Naive thymus-derived CD8-positive, alpha-beta T cell (primary cell): ENCODE data around the gene UFD1. TPM values are rescaled to one million over a fixed set of nuclear protein-coding genes. Genes with fewer than 3 reads are reported as not detected.

Experiments
- ATAC-seq, 2 donors: fragments of 150-1000 bp; cut with Tn5 transposase in 1 of 2; sonication (Bioruptor Pico), chemical (Tn5 transposase) in 1 of 2; 1 replicate in 1 of 2; 2 replicates in 1 of 2; pipeline ENCODE4 v1.10.0; 2021; ENCODE audit warnings: mild to moderate bottlenecking in 2 of 2, moderate library complexity in 2 of 2
- POLR2A ChIA-PET: fragments of 350-600 bp; sonication (Branson Sonifier 250); formaldehyde crosslinking; loops from one replicate; lab custom pipeline; 2021; ENCODE audit warnings: antibody characterized with exemption; lab: Charles Lee
- DNase-seq, 10 donors: peaks; one replicate each; pipeline versions ENCODE4 v3.0.0 to v3.0.0-alpha.2; 2020 to 2022
- H3K27ac Mint-ChIP-seq, 10 donors: one replicate each; pipeline ENCODE4 v1.8.0; 2020 to 2022; ENCODE audit warnings: mild to moderate bottlenecking in 10 of 10, mixed read lengths in 10 of 10, moderate library complexity in 4 of 10, inconsistent platforms in 1 of 10
- H3K27me3 Mint-ChIP-seq, 5 donors: one replicate each; pipeline ENCODE4 v1.8.0; 2021 to 2022; ENCODE audit warnings: mixed read lengths in 5 of 5
- H3K36me3 Mint-ChIP-seq, 3 donors: one replicate each; pipeline ENCODE4 v1.8.0; 2020 to 2022; ENCODE audit warnings: mixed read lengths in 3 of 3, mild to moderate bottlenecking in 2 of 3, inconsistent platforms in 1 of 3
- H3K4me1 Mint-ChIP-seq, 4 donors: one replicate each; pipeline ENCODE4 v1.8.0; 2021 to 2022; ENCODE audit warnings: mixed read lengths in 4 of 4
- H3K4me3 Mint-ChIP-seq, 10 donors: one replicate each; pipeline ENCODE4 v1.8.0; 2020 to 2022; ENCODE audit warnings: mild to moderate bottlenecking in 10 of 10, mixed read lengths in 10 of 10, moderate library complexity in 6 of 10, inconsistent platforms in 1 of 10
- H3K9me3 Mint-ChIP-seq, 9 donors: one replicate each; pipeline ENCODE4 v1.8.0; 2020 to 2022; ENCODE audit warnings: mixed read lengths in 9 of 9, mild to moderate bottlenecking in 3 of 9, inconsistent platforms in 1 of 9, moderate library complexity in 1 of 9
- polyA plus RNA-seq, 3 donors: library from polyadenylated mRNA; unstranded; fragments of 300-500 nt; fragmentation: Illumina TruSeq; gene quantifications; one replicate each; pipeline ENCODE4 v1.2.3, GENCODE V29; 2021
- total RNA-seq, 8 experiments: library from RNA in 2 of 8; stranded (reverse) in 2 of 8; gene quantifications; one replicate each; pipeline ENCODE4 v1.2.3 and lab custom pipeline; 2021 to 2026

UFD1 gene
- total and polyA plus RNA-seq, 5 experiments from 2014 or later: 50.2 to 80.9 (median 73.1) TPM

DNA sequence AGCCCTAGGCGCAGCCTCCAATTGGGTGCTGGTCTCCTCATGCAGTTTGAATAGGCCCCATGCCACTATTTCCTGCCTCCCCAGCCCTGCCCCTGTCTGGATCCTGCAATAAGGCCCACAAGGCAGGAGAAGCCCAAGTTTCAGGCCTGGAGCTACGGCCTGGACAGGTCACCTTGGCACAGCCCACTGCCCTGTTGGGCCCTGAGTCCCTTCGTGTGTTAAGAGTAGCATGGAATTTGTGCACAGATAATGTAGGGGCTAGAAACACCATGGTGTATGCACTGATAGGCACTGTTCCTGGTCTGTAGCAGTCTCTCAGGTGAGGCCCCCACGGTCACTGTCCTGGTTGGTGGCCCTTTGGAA is 20.9 kb upstream of the UFD1 start:
- Mint-ChIP-seq H3K4me3 (no peak overlapping the region), H3K9me3 (no peaks in the 10 kb centered on the region), H3K36me3 (no peaks in the 10 kb centered on the region), H3K4me1 (peaks cover 7 to 13% (median 9%) of the 10 kb centered on the region in 4 donors), H3K27ac (no peak overlapping the region), H3K27me3 (no peaks in the 10 kb centered on the region)
- POLR2A ChIA-PET: no interaction called here
- DNase-seq (no peak), ATAC-seq (no peak)

DNA sequence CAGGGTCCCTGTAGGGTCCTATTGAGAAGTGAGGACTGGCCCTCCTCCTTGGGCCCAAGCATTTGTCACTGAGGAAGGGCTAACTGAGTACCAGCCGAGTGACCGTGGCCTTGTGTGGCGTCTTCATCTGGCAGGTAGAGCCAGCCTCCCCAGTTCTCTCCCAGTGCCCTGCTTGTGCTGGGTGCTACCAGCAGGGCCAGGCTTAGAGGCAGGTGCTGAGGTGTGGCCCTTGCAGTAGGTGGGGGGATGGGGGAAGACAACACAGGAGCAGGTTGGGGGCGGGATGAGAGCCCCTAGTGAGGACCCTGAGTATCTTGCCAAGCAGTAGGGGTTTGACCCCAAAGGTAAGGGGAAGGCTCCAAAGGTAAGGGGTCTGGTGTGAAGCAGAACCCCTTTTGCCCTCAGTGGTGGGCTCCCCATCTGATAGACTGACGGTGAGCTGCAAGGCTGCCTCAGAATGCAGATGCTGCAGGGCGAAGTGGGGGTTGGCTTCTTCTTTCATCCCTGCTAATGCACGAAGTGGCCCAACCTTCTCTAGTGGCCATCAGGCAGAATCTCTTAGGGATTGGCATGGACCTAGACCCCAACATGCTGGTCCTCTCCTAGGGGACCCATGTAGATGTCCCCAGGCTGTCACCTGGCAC is 20.4 kb upstream of the UFD1 start:
- no peak for DNase-seq
- POLR2A ChIA-PET: no interaction called here
- Mint-ChIP-seq H3K27me3 (no peaks in the 10 kb centered on the region), H3K9me3 (no peaks in the 10 kb centered on the region), H3K4me1 (peaks cover 6 to 10% (median 8%) of the 10 kb centered on the region in 4 donors), H3K27ac (no peak overlapping the region), H3K4me3 (no peak overlapping the region), H3K36me3 (no peaks in the 10 kb centered on the region)
- ATAC-seq: no peak

GRCh38 chr22:19498866-19499190 is 19.8 kb upstream of the UFD1 start:
- ATAC-seq: no peak
- H3K9me3 Mint-ChIP-seq: no peaks in the 10 kb centered on the region
- POLR2A ChIA-PET: no interaction called here
- no peaks in the 10 kb centered on the region for H3K27me3 Mint-ChIP-seq
- H3K36me3 Mint-ChIP-seq: no peaks in the 10 kb centered on the region
- H3K27ac Mint-ChIP-seq: no peak overlapping the region
- peaks cover 6 to 8% (median 8%) of the 10 kb centered on the region in 4 donors for H3K4me1 Mint-ChIP-seq
- DNase-seq: no peak
- H3K4me3 Mint-ChIP-seq: no peak overlapping the region

- Mint-ChIP-seq H3K36me3 (no peaks in the 10 kb centered on the region), H3K27me3 (no peaks in the 10 kb centered on the region), H3K4me1 (peaks cover 6 to 8% (median 8%) of the 10 kb centered on the region in 4 donors), H3K4me3 (no peak overlapping the region), H3K9me3 (no peaks in the 10 kb centered on the region), H3K27ac (peak overlapping the region in 2 of 10 donors; percentile 10 to 21)
- POLR2A ChIA-PET: no interaction called here
- ATAC-seq (no peak), DNase-seq (no peak)
Measured at GRCh38 chr22:19498154-19498865, 19.3 kb upstream of the UFD1 start.

- Mint-ChIP-seq H3K9me3 (no peaks in the 10 kb centered on the region), H3K4me3 (no peak overlapping the region), H3K4me1 (peaks cover 6 to 8% (median 8%) of the 10 kb centered on the region in 4 donors), H3K27ac (peak overlapping the region in 2 of 10 donors; percentile 22 to 35), H3K27me3 (no peaks in the 10 kb centered on the region), H3K36me3 (no peaks in the 10 kb centered on the region)
- no peak for DNase-seq
- ATAC-seq: no peak
- POLR2A ChIA-PET: interaction anchor here (0.9 kb wide), 1 partner anchor 133 kb away, joined by 3 read pairs; no protein-coding TSS in a partner anchor
Measured at GRCh38 chr22:19497245-19497644, 18.3 kb upstream of the UFD1 start.

GRCh38 chr22:19496324-19496630 is 17.3 kb upstream of the UFD1 start:
- Mint-ChIP-seq H3K9me3 (no peaks in the 10 kb centered on the region), H3K27me3 (no peaks in the 10 kb centered on the region), H3K4me3 (no peak overlapping the region), H3K36me3 (no peaks in the 10 kb centered on the region), H3K27ac (peak overlapping the region in 6 of 10 donors; percentile 19 to 91 (median 84)), H3K4me1 (peaks cover 6 to 8% (median 8%) of the 10 kb centered on the region in 4 donors)
- POLR2A ChIA-PET: interaction anchor here (0.8 to 1.3 kb wide), 3 partner anchors 100 to 135 kb away, joined by 3 to 7 read pairs (median 6); no protein-coding TSS in a partner anchor
- DNase-seq (no peak), ATAC-seq (no peak)

- Mint-ChIP-seq H3K9me3 (no peaks in the 10 kb centered on the region), H3K27ac (peak overlapping the region in 7 of 10 donors; percentile 19 to 91 (median 82)), H3K27me3 (no peaks in the 10 kb centered on the region), H3K4me3 (no peak overlapping the region), H3K4me1 (peaks cover 6 to 8% (median 8%) of the 10 kb centered on the region in 4 donors), H3K36me3 (no peaks in the 10 kb centered on the region)
- POLR2A ChIA-PET: interaction anchor here (0.8 to 1.3 kb wide), 3 partner anchors 100 to 136 kb away, joined by 3 to 7 read pairs (median 6); no protein-coding TSS in a partner anchor
- peak; percentile 50 to 61 for ATAC-seq
- DNase-seq: peak in 5 of 10 donors; percentile 9 to 59 (median 19)
Measured at GRCh38 chr22:19495562-19496323, 16.8 kb upstream of the UFD1 start.

DNA sequence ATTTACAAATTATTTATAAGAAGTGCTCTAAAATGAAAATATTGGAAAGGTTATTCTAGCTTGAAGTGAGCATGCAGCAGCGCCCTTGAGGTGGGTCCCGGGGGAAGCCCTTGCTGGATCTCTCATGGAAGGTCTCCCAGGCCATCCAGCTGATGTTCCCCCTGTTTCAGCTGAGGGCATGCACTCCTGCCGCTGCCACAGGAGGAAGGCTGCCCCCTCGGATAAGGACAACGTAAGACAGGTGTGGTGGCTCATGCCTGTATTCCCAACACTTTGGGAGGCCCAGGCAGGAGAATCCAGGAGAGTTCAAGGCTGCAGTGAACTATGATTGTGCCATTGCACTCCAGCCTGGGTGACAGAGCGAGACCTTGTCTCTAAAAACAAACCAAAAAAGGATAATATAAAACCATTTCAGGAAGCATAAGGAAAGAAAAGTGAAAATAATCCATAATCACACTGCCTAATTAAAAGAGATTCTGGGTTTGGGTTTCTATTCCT is 15.7 kb upstream of the UFD1 start:
- Mint-ChIP-seq H3K4me1 (peaks cover 6 to 8% (median 8%) of the 10 kb centered on the region in 4 donors), H3K4me3 (no peak overlapping the region), H3K27me3 (no peaks in the 10 kb centered on the region), H3K36me3 (no peaks in the 10 kb centered on the region), H3K9me3 (no peaks in the 10 kb centered on the region), H3K27ac (peak overlapping the region in 1 of 10 donors; percentile 30)
- no peak for DNase-seq
- ATAC-seq: no peak
- POLR2A ChIA-PET: no interaction called here

DNA sequence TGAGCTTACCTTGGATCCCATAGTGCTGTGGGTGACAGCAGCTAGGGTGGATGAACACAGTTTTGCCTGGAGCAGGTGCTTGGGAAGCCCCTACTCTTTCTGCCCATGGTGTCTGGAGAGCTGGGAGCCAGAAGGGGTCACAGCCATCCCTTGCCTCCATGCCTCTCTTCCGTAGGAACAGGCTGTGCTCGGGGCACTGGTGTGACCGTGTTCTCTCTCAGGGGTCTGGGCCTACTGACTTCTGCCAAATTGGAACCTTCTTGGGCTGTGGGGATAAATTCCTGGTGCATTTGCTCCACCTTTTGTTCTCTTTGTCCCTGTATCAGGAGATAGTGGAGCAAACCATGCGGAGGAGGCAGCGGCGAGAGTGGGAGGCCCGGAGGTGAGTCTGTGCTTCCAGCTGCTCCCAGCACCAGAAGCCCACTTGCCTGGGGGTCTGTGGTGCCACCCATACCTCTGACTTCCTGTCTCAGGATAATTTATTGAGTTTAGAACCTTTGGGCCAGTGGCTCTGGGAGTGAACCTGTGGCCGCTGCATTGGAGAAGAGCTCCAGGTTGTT is 15.1 kb upstream of the UFD1 start:
- ATAC-seq (no peak), DNase-seq (no peak)
- POLR2A ChIA-PET: interaction anchor here (0.6 kb wide), 1 partner anchor 46 kb away, joined by 3 read pairs; no protein-coding TSS in a partner anchor
- no peaks in the 10 kb centered on the region for H3K27me3 Mint-ChIP-seq
- no peaks in the 10 kb centered on the region for H3K9me3 Mint-ChIP-seq
- H3K4me3 Mint-ChIP-seq: no peak overlapping the region
- no peak overlapping the region for H3K27ac Mint-ChIP-seq
- peaks cover 6 to 10% (median 8%) of the 10 kb centered on the region in 4 donors for H3K4me1 Mint-ChIP-seq
- no peaks in the 10 kb centered on the region for H3K36me3 Mint-ChIP-seq

GRCh38 chr22:19492504-19493174 is 13.6 kb upstream of the UFD1 start:
- Mint-ChIP-seq H3K4me3 (no peak overlapping the region), H3K4me1 (peaks cover 4 to 10% (median 8%) of the 10 kb centered on the region in 4 donors), H3K9me3 (no peaks in the 10 kb centered on the region), H3K27ac (no peak overlapping the region), H3K36me3 (no peaks in the 10 kb centered on the region), H3K27me3 (no peaks in the 10 kb centered on the region)
- POLR2A ChIA-PET: no interaction called here
- DNase-seq: no peak
- ATAC-seq: no peak

DNA sequence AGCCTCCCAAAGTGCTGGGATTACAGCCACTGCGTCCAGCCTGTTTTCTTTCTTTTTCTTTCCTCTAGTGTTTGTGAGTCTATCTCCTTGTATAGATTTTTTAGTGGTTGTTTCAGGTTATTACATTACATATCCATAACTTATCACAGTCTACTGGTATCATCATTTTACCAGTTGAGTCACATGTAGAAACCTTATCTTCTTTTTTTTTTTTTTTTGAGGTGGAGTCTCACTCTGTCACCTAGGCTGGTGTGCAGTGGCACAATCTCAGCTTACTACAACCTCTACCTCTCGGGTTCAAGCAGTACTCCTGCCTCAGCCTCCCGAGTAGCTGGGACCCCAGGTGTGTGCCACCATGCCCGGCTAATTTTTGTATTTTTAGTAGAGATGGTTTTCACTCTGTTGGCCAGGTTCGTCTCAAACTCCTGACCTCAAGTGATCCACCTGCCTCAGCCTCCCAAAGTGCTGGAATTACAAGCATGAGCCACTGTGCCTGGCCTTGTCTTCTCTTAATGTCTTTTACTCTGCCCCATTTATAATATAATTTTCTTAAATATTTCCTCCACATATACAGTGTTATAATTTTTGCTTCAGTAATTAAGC is 11.7 kb upstream of the UFD1 start:
- POLR2A ChIA-PET: no interaction called here
- Mint-ChIP-seq H3K27me3 (no peaks in the 10 kb centered on the region), H3K9me3 (no peaks in the 10 kb centered on the region), H3K4me1 (peaks cover under 1 to 5% (median 2%) of the 10 kb centered on the region in 4 donors), H3K36me3 (no peaks in the 10 kb centered on the region), H3K27ac (no peak overlapping the region), H3K4me3 (no peak overlapping the region)
- DNase-seq: no peak
- ATAC-seq: no peak
